K562 (cell line): Measurements from ENCODE around the gene BRD3OS.

Source experiments
- ASH1L ChIP-seq: fragments of 450-650 bp; IDR thresholded peaks from 2 replicates; pipeline ENCODE4 v1.6.1; 2018; ENCODE audit warnings: borderline replicate concordance, mild to moderate bottlenecking, low read depth; ENCODE audit not compliant: partially characterized antibody
- CTCF ChIP-seq, 3 experiments: IDR thresholded peaks in 2 of 3; conservative IDR thresholded peaks in 1 of 3; 2 replicates each; pipeline ENCODE4 v1.5.1; 2011 to 2012; ENCODE audit warnings: low read length in 3 of 3, mild to moderate bottlenecking in 3 of 3, control low read depth in 2 of 3, improper control_type of control experiment in 1 of 3, inconsistent platforms in 1 of 3, low read depth in 1 of 3, mixed read lengths in 1 of 3, moderate library complexity in 1 of 3; ENCODE audit not compliant: insufficient read depth in 2 of 3
- ETV1 ChIP-seq: fragments of 450-650 bp; conservative IDR thresholded peaks from 2 replicates; pipeline ENCODE4 v1.6.1; 2016; ENCODE audit warnings: missing genetic modification characterization, control low read depth, low read depth, missing compliant biosample characterization
- NFE2L1 ChIP-seq: fragments of 450-650 bp; IDR thresholded peaks from 2 replicates; pipeline ENCODE4 v1.6.1; 2016; ENCODE audit warnings: missing genetic modification characterization, low read depth, mild to moderate bottlenecking, missing compliant biosample characterization, moderate library complexity, borderline replicate concordance
- NR2C2 ChIP-seq, 2 experiments: fragments of 200-800 bp in 1 of 2; sonication (Bioruptor generic) in 1 of 2; sonication (generic) in 1 of 2; formaldehyde crosslinking in 1 of 2; IDR thresholded peaks; 2 replicates each; pipeline versions ENCODE4 v1.6.1 to v1.8.0; 2016 to 2022; ENCODE audit warnings: mild to moderate bottlenecking in 1 of 2, missing compliant biosample characterization in 1 of 2, missing genetic modification characterization in 1 of 2, missing genetic modification reagents in 1 of 2
- POLR2A ChIP-seq: fragments of 450-650 bp; conservative IDR thresholded peaks from 2 replicates; pipeline ENCODE4 v1.6.1; 2016
- POLR2AphosphoS5 ChIP-seq: IDR thresholded peaks from 2 replicates; pipeline ENCODE4 v1.6.1; 2011; ENCODE audit warnings: mild to moderate bottlenecking, low read depth, low read length, moderate library complexity; ENCODE audit not compliant: control insufficient read depth, insufficient read depth
- SMC3 ChIP-seq: conservative IDR thresholded peaks from 2 replicates; pipeline ENCODE4 v1.6.1; 2011; ENCODE audit warnings: low read depth, low read length, improper control_type of control experiment; ENCODE audit not compliant: insufficient read depth
- TCF3 ChIP-seq: sonication (generic); formaldehyde crosslinking; IDR thresholded peaks from 2 replicates; pipeline ENCODE4 v1.4.0; 2020; ENCODE audit warnings: mild to moderate bottlenecking, missing genetic modification reagents
- ZBTB43 ChIP-seq: sonication (generic); formaldehyde crosslinking; IDR thresholded peaks from 2 replicates; pipeline ENCODE4 v1.8.0; 2023; ENCODE audit warnings: mild to moderate bottlenecking, missing genetic modification reagents
- ZNF384 ChIP-seq: IDR thresholded peaks from 2 replicates; pipeline ENCODE4 v1.6.1; 2012; ENCODE audit warnings: low read depth, low read length, improper control_type of control experiment
- TF ChIP-seq, protein P1 (sequence below): IDR thresholded peaks from 3 replicates; pipeline ENCODE4 v1.6.1; 2011; ENCODE audit warnings: borderline replicate concordance, mild to moderate bottlenecking; ENCODE audit not compliant: insufficient read length, insufficient read depth

DNA sequence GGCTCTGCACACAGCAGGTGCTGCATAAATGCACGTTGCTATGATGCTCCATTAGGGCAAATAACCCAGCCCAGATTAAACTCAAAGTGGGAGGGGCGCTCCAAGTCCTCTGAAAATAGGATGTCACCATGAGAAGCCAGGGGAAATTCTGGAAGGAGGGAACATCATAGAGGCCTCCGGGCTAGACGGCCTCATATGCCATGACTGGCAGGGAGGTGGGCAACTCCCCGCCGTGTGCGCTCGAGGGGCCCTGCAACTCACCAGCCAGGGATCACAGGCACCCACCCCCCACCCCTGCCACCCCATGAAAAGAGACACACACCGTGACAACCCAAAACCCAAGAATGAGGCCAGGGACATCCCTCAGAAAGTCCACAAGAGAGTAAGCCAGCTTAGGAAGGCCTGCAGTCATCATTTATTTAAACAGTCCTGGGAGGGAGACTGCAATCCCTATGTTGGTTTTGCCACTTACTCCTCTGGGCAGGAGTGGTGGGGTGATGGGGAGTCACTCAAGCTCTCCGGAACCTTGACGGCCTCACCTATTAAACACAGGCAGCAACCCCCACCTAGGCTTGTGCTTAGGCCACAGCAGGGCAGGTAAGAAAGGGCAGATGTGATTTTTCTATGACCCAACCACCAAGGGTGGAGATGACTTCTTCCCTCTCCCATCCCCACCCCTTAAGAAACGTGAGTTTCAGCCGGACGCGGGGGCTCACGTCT lies 37.2 kb upstream of the BRD3OS start:
- no peak for TF ChIP-seq CTCF (IDR thresholded peaks at IDR 0.05 in 2 of 3, conservative IDR thresholded peaks at IDR 0.05 in 1 of 3; ENCODE audit: insufficient read depth in 2 of 3, low read depth in 1 of 3, low read length in 3 of 3)
- TF ChIP-seq POLR2A = no peak
- TF ChIP-seq NR2C2 (CRISPR knock-in tag; IDR thresholded peaks at IDR 0.05) = no peak
- no peak for TF ChIP-seq NR2C2 (tag; IDR thresholded peaks at IDR 0.05)
- TF ChIP-seq POLR2AphosphoS5 = no peak
- TF ChIP-seq, protein P1, sequence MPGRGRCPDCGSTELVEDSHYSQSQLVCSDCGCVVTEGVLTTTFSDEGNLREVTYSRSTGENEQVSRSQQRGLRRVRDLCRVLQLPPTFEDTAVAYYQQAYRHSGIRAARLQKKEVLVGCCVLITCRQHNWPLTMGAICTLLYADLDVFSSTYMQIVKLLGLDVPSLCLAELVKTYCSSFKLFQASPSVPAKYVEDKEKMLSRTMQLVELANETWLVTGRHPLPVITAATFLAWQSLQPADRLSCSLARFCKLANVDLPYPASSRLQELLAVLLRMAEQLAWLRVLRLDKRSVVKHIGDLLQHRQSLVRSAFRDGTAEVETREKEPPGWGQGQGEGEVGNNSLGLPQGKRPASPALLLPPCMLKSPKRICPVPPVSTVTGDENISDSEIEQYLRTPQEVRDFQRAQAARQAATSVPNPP = no peak
- TF ChIP-seq SMC3 = no peak
- TF ChIP-seq ASH1L = no peak
- TF ChIP-seq TCF3 = no peak
- no peak for TF ChIP-seq ZNF384
- TF ChIP-seq NFE2L1 (tag) = no peak
- no peak for TF ChIP-seq ETV1
- no peak for TF ChIP-seq ZBTB43
